PC-3 (cell line): ENCODE measurements around the gene BUD13. TPM values are rescaled to one million over a fixed set of nuclear protein-coding genes. Genes with fewer than 3 reads are reported as not detected.

Experiments used
- ATAC-seq: fragments of 200-7000 bp; cut with Tn5 transposase; 2 replicates; pipeline ENCODE4 v1.9.1; 2020; ENCODE audit warnings: mild to moderate bottlenecking, moderate library complexity
- BruUV-seq: library from RNA; stranded (reverse); fragments of 400-500 nt; replicated peaks from 2 replicates; lab custom pipeline; 2021; lab: Mats Ljungman, UMichigan
- CTCF ChIA-PET: fragments of 300-600 bp; sonication (Branson Sonifier 250); formaldehyde crosslinking; loops from one replicate; lab custom pipeline; 2022; ENCODE audit warnings: antibody characterized with exemption; lab: Charles Lee
- POLR2A ChIA-PET: fragments of 300-600 bp; sonication (Branson Sonifier 250); formaldehyde crosslinking; loops from one replicate; lab custom pipeline; 2022; ENCODE audit warnings: antibody characterized with exemption; ENCODE audit not compliant: unreplicated experiment; lab: Charles Lee
- DNase-seq: peaks from one replicate; pipeline ENCODE4 v3.0.0-alpha.2; 2015
- H2AFZ ChIP-seq: fragments of 300-600 bp; sonication (generic); 2 replicates; pipeline ENCODE4 v1.6.0; 2016; ENCODE audit warnings: antibody characterized with exemption, low read length
- H3F3A ChIP-seq: fragments of 300-600 bp; sonication (generic); one replicate; pipeline ENCODE4 v1.6.0; 2017; ENCODE audit warnings: antibody characterized with exemption, low read length, control low read depth, mild to moderate bottlenecking; ENCODE audit not compliant: unreplicated experiment
- H3K27ac ChIP-seq: fragments of 300-600 bp; sonication (generic); 2 replicates; pipeline ENCODE4 v1.5.1; 2016; ENCODE audit warnings: mild to moderate bottlenecking, low read length
- H3K27me3 ChIP-seq: fragments of 300-600 bp; sonication (generic); 2 replicates; pipeline ENCODE4 v1.6.1; 2016; ENCODE audit warnings: low read length, mixed read lengths
- H3K36me3 ChIP-seq: fragments of 300-600 bp; sonication (generic); 2 replicates; pipeline ENCODE4 v1.6.1; 2016; ENCODE audit warnings: low read depth, mixed run types, low read length, mixed read lengths
- H3K4me1 ChIP-seq: fragments of 300-600 bp; sonication (generic); 2 replicates; pipeline ENCODE4 v1.5.1; 2016; ENCODE audit warnings: low read length; ENCODE audit not compliant: insufficient read depth
- H3K4me2 ChIP-seq: fragments of 300-600 bp; sonication (generic); 2 replicates; pipeline ENCODE4 v1.6.0; 2016; ENCODE audit warnings: low read length
- H3K4me3 ChIP-seq: fragments of 300-600 bp; sonication (generic); 2 replicates; pipeline ENCODE4 v1.5.1; 2016; ENCODE audit warnings: mild to moderate bottlenecking, low read length, mixed read lengths
- H3K79me2 ChIP-seq: fragments of 300-600 bp; sonication (generic); 2 replicates; pipeline ENCODE4 v1.6.1; 2017; ENCODE audit warnings: low read length, mixed read lengths
- H3K9ac ChIP-seq: fragments of 300-600 bp; sonication (generic); 2 replicates; pipeline ENCODE4 v1.6.0; 2016; ENCODE audit warnings: mild to moderate bottlenecking, low read length
- H3K9me2 ChIP-seq: fragments of 300-600 bp; sonication (generic); replicated peaks from 2 replicates; pipeline ENCODE4 v1.6.1; 2016; ENCODE audit warnings: mixed run types, low read length, mixed read lengths
- H3K9me3 ChIP-seq: fragments of 300-600 bp; sonication (generic); 2 replicates; pipeline ENCODE4 v1.6.1; 2016; ENCODE audit warnings: low read length, mixed read lengths
- H4K20me1 ChIP-seq: fragments of 300-600 bp; sonication (generic); 2 replicates; pipeline ENCODE4 v1.6.1; 2016; ENCODE audit warnings: low read length, mixed read lengths
- EZH2 ChIP-seq: fragments of 300-600 bp; sonication (generic); IDR thresholded peaks from one replicate; pipeline ENCODE4 v1.6.1; 2017; ENCODE audit warnings: antibody characterized with exemption, mild to moderate bottlenecking, low read length; ENCODE audit not compliant: unreplicated experiment
- EZH2phosphoT487 ChIP-seq: fragments of 300-600 bp; sonication (generic); IDR thresholded peaks from 2 replicates; pipeline ENCODE4 v1.6.1; 2018; ENCODE audit warnings: mild to moderate bottlenecking, antibody characterized with exemption, low read length, borderline replicate concordance
- intact Hi-C: fragments of 100-400 bp; cut with micrococcal nuclease; formaldehyde crosslinking; loops from 2 replicates; pipeline ENCODE4 v1.9.0; 2023
- total RNA-seq: library from RNA; depleted of rRNA; stranded (reverse); fragments of >200 nt; gene quantifications from 2 replicates; pipeline ENCODE4 v1.2.3, GENCODE V29; 2014
- TF ChIP-seq, protein P1 (sequence below): fragments of 300-600 bp; sonication (generic); conservative IDR thresholded peaks from 2 replicates; pipeline ENCODE4 v1.5.1; 2017; ENCODE audit warnings: antibody characterized with exemption, low read depth, mild to moderate bottlenecking, low read length

BUD13 gene
- total RNA-seq, 1 experiment from 2014 or later = 28.9 TPM

DNA sequence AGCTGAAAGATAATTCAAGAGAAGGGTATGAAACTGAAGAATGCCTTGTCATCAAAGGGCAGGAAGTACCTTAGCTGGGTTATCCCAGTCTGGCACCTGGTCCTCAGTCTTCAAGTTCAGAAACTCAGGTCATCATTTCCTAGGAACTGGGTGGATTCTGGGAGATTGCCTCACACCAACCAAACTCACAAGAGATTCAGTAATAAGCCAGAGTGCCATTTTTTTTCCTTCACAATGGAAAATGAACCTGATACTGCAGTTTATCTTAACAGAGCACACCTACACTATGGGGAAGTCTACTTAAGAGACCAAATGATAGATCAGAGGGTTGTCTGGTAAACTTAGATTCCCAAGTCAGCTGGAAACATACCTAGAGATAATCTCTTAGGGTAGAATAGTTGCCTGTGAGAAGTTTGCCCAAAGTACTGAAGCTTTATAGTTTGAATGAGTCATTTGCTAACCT lies 3.8 kb upstream of the BUD13 start:
- peaks cover 51% of the 10 kb centered on the region for H3K36me3 ChIP-seq
- H3K9me2 ChIP-seq = no peaks in the 10 kb centered on the region
- CTCF ChIA-PET = no interaction called here
- intact Hi-C loops = no loop called here
- no peak overlapping the region for H3K4me3 ChIP-seq
- peaks cover 16% of the 10 kb centered on the region for H3K4me1 ChIP-seq
- no TSS peak for BruUV-seq
- TF ChIP-seq, protein P1, sequence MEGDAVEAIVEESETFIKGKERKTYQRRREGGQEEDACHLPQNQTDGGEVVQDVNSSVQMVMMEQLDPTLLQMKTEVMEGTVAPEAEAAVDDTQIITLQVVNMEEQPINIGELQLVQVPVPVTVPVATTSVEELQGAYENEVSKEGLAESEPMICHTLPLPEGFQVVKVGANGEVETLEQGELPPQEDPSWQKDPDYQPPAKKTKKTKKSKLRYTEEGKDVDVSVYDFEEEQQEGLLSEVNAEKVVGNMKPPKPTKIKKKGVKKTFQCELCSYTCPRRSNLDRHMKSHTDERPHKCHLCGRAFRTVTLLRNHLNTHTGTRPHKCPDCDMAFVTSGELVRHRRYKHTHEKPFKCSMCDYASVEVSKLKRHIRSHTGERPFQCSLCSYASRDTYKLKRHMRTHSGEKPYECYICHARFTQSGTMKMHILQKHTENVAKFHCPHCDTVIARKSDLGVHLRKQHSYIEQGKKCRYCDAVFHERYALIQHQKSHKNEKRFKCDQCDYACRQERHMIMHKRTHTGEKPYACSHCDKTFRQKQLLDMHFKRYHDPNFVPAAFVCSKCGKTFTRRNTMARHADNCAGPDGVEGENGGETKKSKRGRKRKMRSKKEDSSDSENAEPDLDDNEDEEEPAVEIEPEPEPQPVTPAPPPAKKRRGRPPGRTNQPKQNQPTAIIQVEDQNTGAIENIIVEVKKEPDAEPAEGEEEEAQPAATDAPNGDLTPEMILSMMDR = no peak
- TF ChIP-seq EZH2 = no peak
- TF ChIP-seq EZH2phosphoT487 = no peak
- no peak overlapping the region for H3K27ac ChIP-seq
- ATAC-seq = no peak
- H3K9me3 ChIP-seq = no peaks in the 10 kb centered on the region
- H3K79me2 ChIP-seq = peaks cover 12% of the 10 kb centered on the region
- no peak overlapping the region for H2AFZ ChIP-seq
- no peaks in the 10 kb centered on the region for H4K20me1 ChIP-seq
- H3K9ac ChIP-seq = no peak overlapping the region
- no peaks in the 10 kb centered on the region for H3K27me3 ChIP-seq
- H3K4me2 ChIP-seq = no peak overlapping the region
- peaks cover 6% of the 10 kb centered on the region for H3F3A ChIP-seq
- POLR2A ChIA-PET = no interaction called here
- DNase-seq = no peak

DNA sequence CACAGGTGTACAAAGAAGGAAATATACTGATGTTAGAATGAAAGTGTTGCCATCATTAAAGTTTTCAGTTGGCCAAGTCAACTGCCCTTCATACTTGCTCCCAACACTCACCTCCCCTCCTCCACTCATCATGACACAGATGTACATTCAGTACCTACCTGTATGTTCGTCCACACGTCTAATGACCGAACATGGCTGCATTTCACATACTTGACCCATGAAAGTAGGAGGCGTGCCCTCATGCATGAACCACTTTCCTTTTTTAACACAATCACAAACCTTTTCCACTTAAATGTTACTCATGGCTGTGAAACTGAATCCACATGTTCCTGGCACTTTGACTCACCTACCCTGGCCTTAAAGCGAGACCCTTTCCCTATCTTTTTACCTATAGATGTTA lies 3.2 kb upstream of the BUD13 start:
- DNase-seq (no peak), ATAC-seq (no peak)
- intact Hi-C loops = no loop called here
- Histone ChIP-seq H3K27me3 (no peaks in the 10 kb centered on the region), H3K9ac (no peak overlapping the region), H2AFZ (no peak overlapping the region), H3K4me2 (no peak overlapping the region), H3K79me2 (peaks cover 18% of the 10 kb centered on the region), H3K36me3 (peaks cover 45% of the 10 kb centered on the region), H3K4me1 (peaks cover 22% of the 10 kb centered on the region), H3K9me3 (no peaks in the 10 kb centered on the region), H3F3A (peaks cover 6% of the 10 kb centered on the region), H4K20me1 (no peaks in the 10 kb centered on the region), H3K27ac (no peak overlapping the region), H3K9me2 (no peaks in the 10 kb centered on the region), H3K4me3 (no peak overlapping the region)
- POLR2A ChIA-PET = no interaction called here
- TF ChIP-seq, protein P1 = no peak
- TF ChIP-seq EZH2 (no peak), EZH2phosphoT487 (no peak)
- CTCF ChIA-PET = no interaction called here
- no TSS peak for BruUV-seq

DNA sequence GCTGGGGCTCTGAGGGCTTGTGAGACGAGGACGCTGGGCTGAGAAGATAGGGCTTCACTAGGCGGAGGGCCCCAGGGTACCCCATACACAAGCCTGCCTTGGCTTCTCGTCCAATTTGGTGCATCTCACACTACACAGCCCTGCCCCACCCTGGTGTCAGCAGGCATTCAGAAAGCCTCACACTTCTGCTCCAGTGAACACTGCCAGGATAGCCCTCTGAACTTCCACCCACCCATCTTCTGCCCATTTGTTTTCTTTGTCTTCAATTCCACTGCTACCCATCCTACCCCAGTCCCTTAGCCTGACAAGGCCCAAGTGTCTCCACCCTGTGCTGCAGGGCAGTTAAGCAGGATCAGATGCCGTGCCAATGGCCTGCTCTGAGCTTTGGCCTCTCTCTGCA lies 1.9 kb upstream of the BUD13 start:
- intact Hi-C loops = loop anchor here (5.0 kb wide), 3 partner anchors 63 to 333 kb away; partner anchors contain the start of gene APOA1
- POLR2A ChIA-PET = interaction anchor here (0.6 kb wide), 1 partner anchor 44 kb away, joined by 3 read pairs; no protein-coding TSS in a partner anchor
- Histone ChIP-seq H4K20me1 (no peaks in the 10 kb centered on the region), H3K4me3 (no peak overlapping the region), H3K4me1 (peaks cover 23% of the 10 kb centered on the region), H3K9ac (no peak overlapping the region), H3K27ac (no peak overlapping the region), H3K9me3 (no peaks in the 10 kb centered on the region), H3K9me2 (no peaks in the 10 kb centered on the region), H3K27me3 (no peaks in the 10 kb centered on the region), H3K4me2 (no peak overlapping the region), H2AFZ (no peak overlapping the region), H3F3A (peaks cover 6% of the 10 kb centered on the region), H3K36me3 (peaks cover 37% of the 10 kb centered on the region), H3K79me2 (peaks cover 22% of the 10 kb centered on the region)
- TF ChIP-seq, protein P1 = no peak
- TF ChIP-seq EZH2phosphoT487 (no peak), EZH2 (no peak)
- DNase-seq (no peak), ATAC-seq (no peak)
- no TSS peak for BruUV-seq
- CTCF ChIA-PET = no interaction called here
